ENCODE results near the gene SLC2A13.
"Not testable (repeated sequence)": the region's sequence is repeated elsewhere in the genome, so short reads cannot be mapped to it uniquely, and the experiment has no call there.

The SLC2A13 gene

GRCh38 chr12:39931231-39931630 is 174.7 kb downstream of the SLC2A13 start:
- DNase-seq, result peak in 4 of 56 donors; percentile 2 to 6 (median 6)

- DNase-seq, result peak in 2 of 56 donors; percentile 3 to 11
These were observed 175.8 kb downstream of the SLC2A13 start for GRCh38 chr12:39930101-39930500.

- DNase-seq, result no peak
These were observed 177.5 kb downstream of the SLC2A13 start for GRCh38 chr12:39928181-39928899.

- no peak for DNase-seq
These were observed 182.5 kb downstream of the SLC2A13 start for GRCh38 chr12:39923364-39923763.

GRCh38 chr12:39922598-39922997 is 183.3 kb downstream of the SLC2A13 start:
- not testable (repeated sequence) for DNase-seq

GRCh38 chr12:39920647-39921046 is 185.2 kb downstream of the SLC2A13 start:
- no peak for DNase-seq

- no peak for DNase-seq
These were observed 185.7 kb downstream of the SLC2A13 start for GRCh38 chr12:39920222-39920621.

- no peak for DNase-seq
These were observed 186.1 kb downstream of the SLC2A13 start for GRCh38 chr12:39919790-39920189.

GRCh38 chr12:39915249-39915648 is 190.6 kb downstream of the SLC2A13 start:
- DNase-seq, result no peak

- DNase-seq, result no peak
These were observed 193.5 kb downstream of the SLC2A13 start for GRCh38 chr12:39912211-39912980.

GRCh38 chr12:39906237-39906636 is 199.6 kb downstream of the SLC2A13 start:
- DNase-seq, result no peak

- peak in 28 of 56 donors; percentile 1 to 77 (median 24) for DNase-seq
These were observed 200.7 kb downstream of the SLC2A13 start for GRCh38 chr12:39905152-39905551.

- DNase-seq, result no peak
These were observed 203.1 kb downstream of the SLC2A13 start for GRCh38 chr12:39902821-39903220.

- no peak for DNase-seq
These were observed 208.6 kb downstream of the SLC2A13 start for GRCh38 chr12:39897315-39897714.

- not testable (repeated sequence) for DNase-seq
These were observed 212.5 kb downstream of the SLC2A13 start for GRCh38 chr12:39893388-39893787.

GRCh38 chr12:39892146-39892545 is 213.7 kb downstream of the SLC2A13 start:
- no peak for DNase-seq

- no peak for DNase-seq
These were observed 218.0 kb downstream of the SLC2A13 start for GRCh38 chr12:39887856-39888255.

GRCh38 chr12:39886106-39886505 is 219.8 kb downstream of the SLC2A13 start:
- no peak for DNase-seq

- DNase-seq, result no peak
These were observed 221.2 kb downstream of the SLC2A13 start for GRCh38 chr12:39884616-39885125.

- no peak for DNase-seq
These were observed 222.5 kb downstream of the SLC2A13 start for GRCh38 chr12:39883411-39883810.

- DNase-seq, result no peak
These were observed 227.1 kb downstream of the SLC2A13 start for GRCh38 chr12:39878753-39879152.

- no peak for DNase-seq
These were observed 230.2 kb downstream of the SLC2A13 start for GRCh38 chr12:39875721-39876120.

GRCh38 chr12:39874785-39875184 is 231.1 kb downstream of the SLC2A13 start:
- no peak for DNase-seq
